ENCODE results near the gene STARD8.
"Not testable (repeated sequence)": the region's sequence is repeated elsewhere in the genome, so short reads cannot be mapped to it uniquely, and the experiment has no call there.

The STARD8 gene

GRCh38 chrX:68684919-68685304, 37.4 kb downstream of the STARD8 start:
- Histone ChIP-seq H3K27ac (no peak overlapping the region), H3K36me3 (replicated peaks) (no peaks in the 10 kb centered on the region), H3K27me3 (replicated peaks) (no peaks in the 10 kb centered on the region), H3K4me3 (ENCODE audit: low read depth, low read length) (no peak overlapping the region)
- DNase-seq, result no peak
- TF ChIP-seq CTCF (IDR thresholded peaks at IDR 0.05; ENCODE audit: low read depth, low read length, missing control alignments), result no peak
- in situ Hi-C loops (cut with HindIII; ENCODE audit: low pct_ligation_motif_present, low sequenced_read_pairs), result no loop called here

- DNase-seq, result peak; percentile 32
- Histone ChIP-seq H3K27me3 (replicated peaks) (no peaks in the 10 kb centered on the region), H3K27ac (no peak overlapping the region), H3K4me3 (ENCODE audit: low read depth, low read length) (peak overlapping the region; percentile 39), H3K36me3 (replicated peaks) (no peaks in the 10 kb centered on the region)
- in situ Hi-C loops (cut with HindIII; ENCODE audit: low pct_ligation_motif_present, low sequenced_read_pairs), result no loop called here
- peak; percentile 44 for TF ChIP-seq CTCF (IDR thresholded peaks at IDR 0.05; ENCODE audit: low read depth, low read length, missing control alignments)
Measured at GRCh38 chrX:68685685-68686084, 38.2 kb downstream of the STARD8 start.

DNA sequence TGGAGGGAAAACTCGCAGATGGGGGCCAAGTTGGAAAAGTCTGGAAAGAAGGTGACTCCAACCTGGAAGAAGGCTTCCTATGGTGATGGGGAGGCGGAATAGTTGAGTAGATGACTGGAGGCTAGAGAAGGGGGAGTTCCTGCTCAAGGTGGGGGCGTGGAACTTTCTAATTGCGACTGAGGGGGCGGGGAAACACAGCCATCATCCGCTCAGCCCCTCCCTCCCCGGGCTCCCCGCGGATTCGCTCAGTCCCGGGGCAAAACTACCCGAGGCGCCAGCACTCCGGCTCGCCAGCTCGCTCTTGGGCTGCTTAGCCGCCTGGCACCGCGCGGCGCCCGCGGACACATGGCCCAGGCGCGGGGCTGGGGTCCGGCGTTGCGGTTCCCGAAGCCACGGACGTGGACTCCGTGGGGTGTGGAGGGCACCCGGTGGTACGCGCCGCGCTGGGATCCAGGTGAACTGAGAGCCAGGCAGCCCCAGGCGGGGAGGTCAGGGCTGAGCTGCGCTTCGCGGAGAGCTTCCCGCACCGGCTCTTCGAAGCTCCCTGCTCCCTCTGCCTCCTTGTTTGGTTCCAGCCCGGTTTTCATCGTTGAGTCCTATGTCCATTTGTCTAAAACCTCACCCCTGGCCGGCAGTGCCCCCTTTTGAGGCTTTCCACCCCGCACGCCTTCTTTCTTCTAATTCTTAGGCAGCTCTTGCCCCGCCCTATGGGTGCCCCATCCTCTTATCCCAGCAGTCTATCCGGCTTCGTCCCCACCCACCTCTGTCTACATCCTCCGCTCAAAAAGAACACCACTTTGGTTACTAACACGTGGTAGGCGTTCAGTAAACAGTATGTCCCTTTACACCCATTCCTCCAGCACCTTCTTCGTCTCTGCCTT, 38.9 kb downstream of the STARD8 start:
- H3K36me3 ChIP-seq (replicated peaks), result no peaks in the 10 kb centered on the region
- no peak for TF ChIP-seq CTCF (IDR thresholded peaks at IDR 0.05; ENCODE audit: low read depth, low read length, missing control alignments)
- in situ Hi-C loops (cut with HindIII; ENCODE audit: low pct_ligation_motif_present, low sequenced_read_pairs), result no loop called here
- no peak for DNase-seq
- H3K27ac ChIP-seq, result no peak overlapping the region
- no peaks in the 10 kb centered on the region for H3K27me3 ChIP-seq (replicated peaks)
- peak overlapping the region; percentile 39 for H3K4me3 ChIP-seq (ENCODE audit: low read depth, low read length)

DNA sequence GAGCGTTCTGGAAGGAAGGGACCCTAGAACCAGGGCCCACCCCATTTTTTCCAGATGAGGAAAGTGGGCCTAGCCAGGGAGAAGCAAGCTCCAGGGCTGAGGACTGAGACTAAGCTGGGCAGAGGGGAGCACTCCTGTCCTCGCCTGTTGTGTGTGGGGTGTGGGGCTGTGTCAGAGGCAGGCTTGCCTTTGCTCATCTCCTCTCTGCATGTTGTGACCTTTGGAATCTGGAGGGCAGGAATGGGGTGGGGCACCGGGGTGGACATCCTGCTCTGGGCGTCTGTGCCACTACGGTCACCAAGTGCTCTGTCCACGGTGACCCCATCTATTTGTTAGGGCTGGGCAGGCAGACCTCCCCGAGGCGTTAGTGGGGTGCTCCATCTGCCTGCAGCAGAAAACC, 41.5 kb downstream of the STARD8 start:
- DNase-seq; in situ Hi-C loops (cut with HindIII; ENCODE audit: low pct_ligation_motif_present, low sequenced_read_pairs); H3K36me3 ChIP-seq (replicated peaks); H3K4me3 ChIP-seq (ENCODE audit: low read depth, low read length); H3K27me3 ChIP-seq (replicated peaks); H3K27ac ChIP-seq: not testable (repeated sequence)

GRCh38 chrX:68690936-68691501, 43.6 kb downstream of the STARD8 start:
- H3K27ac ChIP-seq, result no peak overlapping the region
- no peak for DNase-seq
- H3K36me3 ChIP-seq (replicated peaks), result no peaks in the 10 kb centered on the region
- H3K27me3 ChIP-seq (replicated peaks), result no peaks in the 10 kb centered on the region
- H3K4me3 ChIP-seq (ENCODE audit: low read depth, low read length), result no peak overlapping the region
- no peak for TF ChIP-seq CTCF (IDR thresholded peaks at IDR 0.05; ENCODE audit: low read depth, low read length, missing control alignments)
- in situ Hi-C loops (cut with HindIII; ENCODE audit: low pct_ligation_motif_present, low sequenced_read_pairs), result no loop called here

DNA sequence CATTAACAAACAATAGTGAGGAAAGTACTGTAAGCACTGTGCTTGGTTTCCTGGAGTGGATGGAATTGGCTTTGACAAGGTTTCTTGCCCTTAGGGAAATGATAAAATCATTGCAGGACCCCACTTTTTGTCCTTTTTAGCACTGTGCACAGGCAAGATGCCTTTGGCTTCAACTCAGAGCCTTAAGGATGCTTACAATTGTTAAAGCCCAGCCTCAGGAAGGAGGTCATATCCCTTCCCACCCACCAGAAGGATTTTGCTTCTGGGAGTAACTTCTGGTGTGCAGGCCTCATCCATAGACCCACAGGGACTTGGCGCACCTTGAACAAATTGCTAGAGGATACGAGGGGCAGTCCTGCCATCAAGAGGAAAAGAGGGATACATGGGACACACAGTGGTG, 44.5 kb downstream of the STARD8 start:
- no peaks in the 10 kb centered on the region for H3K36me3 ChIP-seq (replicated peaks)
- H3K27me3 ChIP-seq (replicated peaks), result no peaks in the 10 kb centered on the region
- no peak for TF ChIP-seq CTCF (IDR thresholded peaks at IDR 0.05; ENCODE audit: low read depth, low read length, missing control alignments)
- no peak overlapping the region for H3K27ac ChIP-seq
- DNase-seq, result no peak
- H3K4me3 ChIP-seq (ENCODE audit: low read depth, low read length), result no peak overlapping the region
- in situ Hi-C loops (cut with HindIII; ENCODE audit: low pct_ligation_motif_present, low sequenced_read_pairs), result no loop called here

Data from brain microvascular endothelial cell (primary cell).